Germinal center (tissue), 1 donor: ENCODE results near the gene TMEM139.
A peak's percentile ranks its signal among the peaks of the same experiment; 100 is the strongest.

Source experiments
- DNase-seq: peaks from one replicate; pipeline ENCODE4 v3.0.0; 2012; ENCODE audit warnings: mixed read lengths, low spot score

The TMEM139 gene

DNA sequence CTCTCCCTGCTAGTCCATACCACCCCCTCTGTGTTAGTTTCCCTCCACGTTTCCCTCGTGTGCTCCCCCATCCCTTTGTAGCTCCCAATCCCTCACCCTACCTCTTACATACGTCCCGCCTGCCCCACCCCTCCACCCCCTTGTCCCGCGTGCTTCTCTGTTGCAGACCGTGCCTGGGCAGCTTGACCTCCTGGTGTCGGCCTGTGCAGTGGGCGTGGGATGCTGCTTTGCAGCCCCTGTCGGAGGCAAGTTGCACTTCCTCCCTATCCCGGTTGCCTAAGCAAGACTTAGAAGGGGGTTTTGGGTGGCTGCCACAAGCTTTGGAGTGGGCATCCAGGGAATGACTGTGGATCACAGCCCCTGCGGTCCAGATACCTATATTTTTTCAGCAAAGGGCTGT is 38.9 kb downstream of the TMEM139 start:
- DNase-seq: no peak

DNA sequence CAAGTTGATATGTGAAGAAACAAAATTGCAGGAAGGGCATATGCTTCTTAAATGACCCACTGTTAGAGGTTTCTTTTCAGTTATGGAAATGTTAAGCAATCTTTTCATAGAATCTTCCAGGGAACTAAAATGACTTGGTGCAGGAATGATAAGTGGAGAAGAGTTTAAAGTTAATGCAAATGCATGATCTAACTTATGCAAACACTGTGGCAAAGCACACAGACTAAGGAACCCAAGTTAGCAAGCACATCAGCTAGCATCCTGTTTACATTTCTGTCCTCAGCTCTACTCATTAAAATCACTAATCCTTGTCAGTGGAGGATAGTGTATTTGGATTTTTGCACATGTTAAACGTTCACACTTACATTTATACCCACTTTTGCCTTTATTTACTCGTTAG is 40.5 kb downstream of the TMEM139 start:
- DNase-seq: peak; percentile 60

DNA sequence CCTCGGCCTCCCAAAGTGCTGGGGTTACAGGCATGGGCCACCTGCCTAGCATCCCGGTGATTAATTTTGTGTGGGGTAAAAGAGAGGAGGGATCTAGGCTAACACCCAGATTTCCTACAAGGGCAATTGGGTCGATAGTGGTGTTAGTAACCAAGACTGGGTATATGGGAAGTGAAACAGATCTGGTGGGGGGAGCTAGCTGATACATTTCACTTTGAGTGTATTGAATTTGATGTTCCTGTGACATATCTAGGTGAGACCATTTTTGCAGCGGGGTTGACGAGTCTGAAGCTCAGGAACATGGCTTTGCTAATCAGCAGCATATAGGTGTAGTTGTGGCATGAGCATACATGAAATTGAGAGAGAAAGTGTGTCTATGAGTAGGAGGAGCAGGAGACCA is 43.1 kb downstream of the TMEM139 start:
- DNase-seq: peak; percentile 70

DNA sequence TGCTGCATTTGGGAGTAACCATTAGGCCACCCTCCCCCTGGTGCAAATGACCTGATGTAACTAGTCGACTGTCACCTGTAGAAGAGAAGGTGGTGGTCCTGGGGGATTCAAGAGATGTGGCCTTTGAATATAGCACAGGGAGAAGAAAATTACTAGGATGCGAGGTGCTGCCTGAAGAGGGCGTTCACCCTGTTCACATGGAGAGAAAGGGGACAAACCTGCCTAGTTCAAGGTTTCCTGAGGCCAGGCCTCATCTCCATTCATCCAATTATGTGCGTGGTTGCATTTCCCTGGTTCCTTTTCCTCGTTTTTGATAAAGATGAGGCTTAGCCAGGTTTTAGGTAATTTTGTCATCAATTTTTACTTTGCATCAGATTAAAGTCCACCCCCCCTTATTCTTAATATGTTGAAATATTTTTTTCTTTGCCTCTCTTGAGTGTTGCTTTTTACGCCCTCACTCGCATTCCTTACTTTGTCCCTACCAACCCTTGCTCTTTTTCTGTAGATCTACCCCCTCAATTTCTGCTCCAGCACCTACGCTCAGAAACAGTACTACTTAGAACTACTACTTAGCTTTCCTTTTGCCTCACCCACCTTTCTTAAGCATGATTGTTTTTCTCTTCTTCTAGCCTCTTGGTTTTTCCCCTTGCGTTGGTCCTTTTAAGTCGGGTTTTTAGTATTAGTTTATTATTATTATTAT is 44.9 kb downstream of the TMEM139 start:
- no peak for DNase-seq

DNA sequence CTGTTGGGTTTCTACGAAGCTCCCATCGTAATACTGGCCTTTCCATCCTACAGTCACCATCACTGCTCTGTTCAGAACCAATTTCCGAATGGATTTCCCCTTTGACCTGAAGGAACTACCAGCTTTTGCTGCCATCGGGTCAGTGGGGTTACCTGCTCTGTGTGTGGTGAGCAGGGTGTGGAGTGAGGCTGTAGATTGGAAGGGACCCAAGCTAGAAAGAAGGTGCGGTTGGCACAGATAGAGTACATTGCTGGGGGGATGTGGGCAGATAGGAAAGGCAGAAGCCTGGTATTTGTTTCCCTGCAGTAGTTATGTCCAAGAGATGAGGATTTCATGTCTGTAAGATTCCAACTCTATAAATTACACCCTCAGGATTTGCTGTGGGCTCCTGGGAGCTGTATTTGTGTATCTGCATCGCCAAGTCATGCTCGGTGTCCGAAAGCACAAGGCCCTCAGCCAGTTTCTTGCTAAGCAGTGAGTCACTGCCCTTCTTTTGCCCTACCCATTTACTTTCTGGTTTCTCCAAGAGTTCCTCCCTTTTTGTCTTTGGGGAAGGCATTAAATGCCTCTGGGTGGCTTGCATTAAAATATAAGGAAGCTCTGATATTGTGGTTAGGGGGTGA is 46.5 kb downstream of the TMEM139 start:
- DNase-seq: no peak

DNA sequence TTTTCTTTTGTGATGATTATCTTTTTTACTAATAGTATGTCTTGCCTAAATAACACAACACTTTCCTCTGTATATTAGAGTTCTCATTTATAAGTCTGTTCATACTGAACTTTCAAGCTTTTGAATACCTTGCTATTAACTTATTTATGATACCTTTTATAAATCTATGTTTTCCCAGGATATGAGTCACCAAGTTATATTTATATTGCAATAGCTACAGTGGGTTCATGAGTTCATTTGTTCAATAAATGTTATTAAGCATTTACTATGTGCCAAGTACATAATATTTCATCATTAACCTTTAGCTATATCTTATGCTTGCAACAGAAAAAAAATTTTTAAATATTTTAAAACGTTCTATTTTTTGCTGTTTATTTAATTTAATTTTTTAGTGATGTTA is 49.5 kb downstream of the TMEM139 start:
- DNase-seq: no peak

DNA sequence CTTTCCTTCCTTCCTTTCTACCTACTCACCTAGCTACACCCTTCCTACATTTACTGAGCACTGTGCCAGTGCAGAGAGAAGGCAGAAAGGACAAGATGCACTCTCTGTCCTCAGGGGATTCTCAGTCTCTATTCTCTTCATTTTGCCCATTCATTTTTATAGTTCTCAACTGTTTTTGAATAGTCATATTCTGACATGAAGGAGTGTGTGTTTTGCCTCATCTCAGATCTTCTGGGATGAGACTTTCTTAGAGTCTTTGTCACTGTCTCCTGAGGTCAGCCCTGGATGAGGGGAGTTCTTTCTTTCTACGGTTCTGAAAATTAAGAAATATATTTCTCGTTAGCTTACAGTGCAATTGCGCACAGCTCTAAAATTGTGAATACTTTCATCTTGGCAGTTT is 52.5 kb downstream of the TMEM139 start:
- no peak for DNase-seq
